Sigmoid colon (tissue), 7 donors: Measurements from ENCODE around the gene SLC9A9. TPM values are rescaled to one million over a fixed set of nuclear protein-coding genes. Genes with fewer than 3 reads are reported as not detected.

Source experiments
- DNase-seq: peaks from one replicate; pipeline ENCODE4 v3.0.0-alpha.2; 2019
- H3K27ac ChIP-seq, 4 donors: fragments of 200-600 bp; sonication (generic); one replicate each; pipeline ENCODE4 v1.5.1; 2016 to 2019; ENCODE audit warnings: mild to moderate bottlenecking in 1 of 4
- H3K27me3 ChIP-seq, 3 donors: fragments of 200-600 bp; sonication (generic); one replicate each; pipeline ENCODE4 v1.5.1; 2019; ENCODE audit warnings: mild to moderate bottlenecking in 1 of 3
- H3K36me3 ChIP-seq, 4 donors: fragments of 200-600 bp; sonication (generic); one replicate each; pipeline ENCODE4 v1.5.1; 2016 to 2019
- H3K4me1 ChIP-seq, 4 donors: fragments of 200-600 bp; sonication (generic); one replicate each; pipeline ENCODE4 v1.5.1; 2017 to 2019
- H3K4me3 ChIP-seq, 4 donors: fragments of 200-600 bp; sonication (generic); one replicate each; pipeline ENCODE4 v1.5.1; 2017 to 2019; ENCODE audit warnings: mild to moderate bottlenecking in 2 of 4, moderate library complexity in 1 of 4
- H3K9me3 ChIP-seq, 4 donors: fragments of 200-600 bp in 3 of 4; sonication (generic) in 3 of 4; one replicate each; pipeline versions ENCODE4 v1.5.1 to v1.6.1; 2013 to 2019
- EP300 ChIP-seq, 4 donors: sonication (generic); formaldehyde crosslinking; IDR thresholded peaks; one replicate each; pipeline ENCODE4 v1.6.1; 2017; ENCODE audit warnings: antibody characterized with exemption in 4 of 4
- POLR2A ChIP-seq, 2 donors: fragments of 450-650 bp; IDR thresholded peaks; one replicate each; pipeline ENCODE4 v1.6.1; 2016; ENCODE audit warnings: antibody characterized with exemption in 2 of 2, mild to moderate bottlenecking in 2 of 2, moderate library complexity in 2 of 2
- POLR2AphosphoS5 ChIP-seq, 4 donors: sonication (generic); formaldehyde crosslinking; IDR thresholded peaks; one replicate each; pipeline ENCODE4 v1.6.1; 2017; ENCODE audit warnings: antibody characterized with exemption in 4 of 4
- WGBS, 2 donors: extraction: QIAGEN DNeasy Blood & Tissue Kit; methylation state at CpG; one replicate each; pipeline ENCODE4 v1.1.7; 2013; 5-methylcytosine and 5-hydroxymethylcytosine counted together
- intact Hi-C: fragments of 100-400 bp; cut with DNase I; formaldehyde crosslinking; loops from one replicate; pipeline ENCODE4 v1.15.1; 2023
- polyA plus RNA-seq, 3 donors: library from polyadenylated mRNA; stranded (reverse); fragments of 200-250 nt; gene quantifications; one replicate each; pipeline ENCODE4 v1.2.3, GENCODE V29; 2013
- total RNA-seq, 4 donors: library from RNA; depleted of rRNA; stranded (reverse); fragments of >200 nt; gene quantifications; one replicate each; pipeline ENCODE4 v1.1.0, GENCODE V29; 2016
- TF ChIP-seq, protein P1 (sequence below), 4 experiments: fragments of 450-650 bp in 3 of 4; fragments of 200-600 bp in 1 of 4; IDR thresholded peaks; one replicate each; pipeline ENCODE4 v1.5.1; 2016 to 2019; ENCODE audit warnings: antibody characterized with exemption in 4 of 4, mild to moderate bottlenecking in 3 of 4, moderate library complexity in 2 of 4
- donor health status: healthy with polysubstance abuse.
- donor health status: Bipolar disorder and iron deficiency.
- donor health status: healthy.

SLC9A9 gene
- total and polyA plus RNA-seq, 7 donors, result 2.4 to 29.9 (median 18.9) TPM

DNA sequence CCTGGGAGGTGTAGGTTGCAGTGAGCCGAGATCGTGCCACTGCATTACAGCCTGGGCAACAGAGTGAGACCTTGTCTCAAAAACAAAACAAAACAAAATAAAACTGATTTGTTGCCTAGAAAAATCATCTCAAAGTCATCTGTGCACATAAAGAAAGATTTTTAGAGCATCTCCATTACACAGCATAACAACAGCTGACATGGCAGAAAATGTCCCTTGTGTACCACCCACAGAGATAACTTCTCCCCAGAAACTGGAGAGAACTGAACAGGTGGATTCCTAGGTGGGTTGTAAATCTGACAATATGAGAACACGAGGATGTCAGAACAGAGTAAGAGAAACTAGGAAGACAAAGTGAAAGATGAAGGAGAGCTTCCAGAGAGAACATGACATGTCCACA is 207.5 kb downstream of the SLC9A9 start:
- Histone ChIP-seq H3K4me1 (peaks cover 0 to 16% (median 12%) of the 10 kb centered on the region in 4 donors), H3K9me3 (peaks cover 0 to 3% (median 2%) of the 10 kb centered on the region in 4 donors), H3K4me3 (no peak overlapping the region), H3K36me3 (no peaks in the 10 kb centered on the region), H3K27me3 (no peaks in the 10 kb centered on the region), H3K27ac (no peak overlapping the region)
- no peak for DNase-seq
- TF ChIP-seq, protein P1, sequence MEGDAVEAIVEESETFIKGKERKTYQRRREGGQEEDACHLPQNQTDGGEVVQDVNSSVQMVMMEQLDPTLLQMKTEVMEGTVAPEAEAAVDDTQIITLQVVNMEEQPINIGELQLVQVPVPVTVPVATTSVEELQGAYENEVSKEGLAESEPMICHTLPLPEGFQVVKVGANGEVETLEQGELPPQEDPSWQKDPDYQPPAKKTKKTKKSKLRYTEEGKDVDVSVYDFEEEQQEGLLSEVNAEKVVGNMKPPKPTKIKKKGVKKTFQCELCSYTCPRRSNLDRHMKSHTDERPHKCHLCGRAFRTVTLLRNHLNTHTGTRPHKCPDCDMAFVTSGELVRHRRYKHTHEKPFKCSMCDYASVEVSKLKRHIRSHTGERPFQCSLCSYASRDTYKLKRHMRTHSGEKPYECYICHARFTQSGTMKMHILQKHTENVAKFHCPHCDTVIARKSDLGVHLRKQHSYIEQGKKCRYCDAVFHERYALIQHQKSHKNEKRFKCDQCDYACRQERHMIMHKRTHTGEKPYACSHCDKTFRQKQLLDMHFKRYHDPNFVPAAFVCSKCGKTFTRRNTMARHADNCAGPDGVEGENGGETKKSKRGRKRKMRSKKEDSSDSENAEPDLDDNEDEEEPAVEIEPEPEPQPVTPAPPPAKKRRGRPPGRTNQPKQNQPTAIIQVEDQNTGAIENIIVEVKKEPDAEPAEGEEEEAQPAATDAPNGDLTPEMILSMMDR (IDR thresholded peaks at IDR 0.05), result no peak
- TF ChIP-seq POLR2AphosphoS5 (IDR thresholded peaks at IDR 0.05) (no peak), EP300 (IDR thresholded peaks at IDR 0.05) (no peak), POLR2A (IDR thresholded peaks at IDR 0.05) (no peak)
- intact Hi-C loops, result no loop called here
- 97 to 100% methylated on average over 3 of the region's 3 CpGs for WGBS, 2 donors

DNA sequence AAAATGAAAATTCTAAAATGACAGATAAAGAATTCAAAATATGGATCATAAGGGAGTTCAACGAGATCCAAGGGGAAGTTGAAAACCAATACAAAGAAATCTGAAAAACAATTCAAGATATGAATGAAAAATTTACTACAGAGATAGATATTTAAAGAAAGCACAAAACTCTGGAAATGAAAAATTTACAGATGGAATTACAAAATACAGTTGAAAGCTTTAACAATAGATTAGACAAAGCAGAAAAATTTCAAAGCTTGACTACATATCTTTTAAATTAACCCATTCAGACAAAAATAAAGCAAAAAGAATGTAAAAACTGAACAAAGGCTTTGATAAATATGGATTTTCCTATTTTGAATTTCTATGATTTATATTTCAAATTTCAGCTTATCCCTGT is 211.1 kb downstream of the SLC9A9 start:
- Histone ChIP-seq H3K4me1 (no peaks in the 10 kb centered on the region), H3K27me3 (no peaks in the 10 kb centered on the region), H3K4me3 (no peak overlapping the region), H3K36me3 (no peaks in the 10 kb centered on the region), H3K9me3 (peaks cover 0 to 3% (median 2%) of the 10 kb centered on the region in 4 donors), H3K27ac (no peak overlapping the region)
- intact Hi-C loops, result no loop called here
- TF ChIP-seq EP300 (IDR thresholded peaks at IDR 0.05), result no peak
- TF ChIP-seq, protein P1 (IDR thresholded peaks at IDR 0.05), result no peak
- no peak for TF ChIP-seq POLR2A (IDR thresholded peaks at IDR 0.05)
- TF ChIP-seq POLR2AphosphoS5 (IDR thresholded peaks at IDR 0.05), result no peak
- DNase-seq, result no peak
- 92 to 96% methylated on average over 1 of the region's 1 CpG for WGBS, 2 donors

DNA sequence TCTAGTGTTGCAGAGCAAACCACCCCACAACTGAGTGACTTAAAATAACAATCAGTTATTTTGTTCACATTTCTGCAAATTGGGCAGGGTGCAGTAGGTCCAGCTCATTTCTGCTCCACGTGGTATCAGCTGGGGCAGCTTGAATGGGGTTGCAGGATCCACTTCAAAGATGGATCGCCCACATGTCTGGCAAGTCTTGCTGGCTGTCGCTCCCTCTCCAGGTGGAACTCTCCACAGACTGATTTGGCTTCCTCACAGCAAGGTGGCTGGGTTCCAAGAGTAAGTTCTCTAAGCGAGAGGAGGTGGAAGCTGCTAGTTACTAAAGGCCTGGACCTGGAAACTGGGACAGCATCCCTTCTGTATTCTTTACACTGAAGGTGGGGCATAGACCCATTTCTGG is 213.3 kb downstream of the SLC9A9 start:
- H3K4me1 ChIP-seq, result no peaks in the 10 kb centered on the region
- H3K27me3 ChIP-seq, result no peaks in the 10 kb centered on the region
- no peak for DNase-seq
- peaks cover 0 to 3% (median 2%) of the 10 kb centered on the region in 4 donors for H3K9me3 ChIP-seq
- H3K27ac ChIP-seq, result no peak overlapping the region
- TF ChIP-seq, protein P1 (IDR thresholded peaks at IDR 0.05), result no peak
- no peaks in the 10 kb centered on the region for H3K36me3 ChIP-seq
- intact Hi-C loops, result no loop called here
- no peak overlapping the region for H3K4me3 ChIP-seq
- 23 to 64% methylated on average over 4 of the region's 4 CpGs for WGBS, 2 donors

DNA sequence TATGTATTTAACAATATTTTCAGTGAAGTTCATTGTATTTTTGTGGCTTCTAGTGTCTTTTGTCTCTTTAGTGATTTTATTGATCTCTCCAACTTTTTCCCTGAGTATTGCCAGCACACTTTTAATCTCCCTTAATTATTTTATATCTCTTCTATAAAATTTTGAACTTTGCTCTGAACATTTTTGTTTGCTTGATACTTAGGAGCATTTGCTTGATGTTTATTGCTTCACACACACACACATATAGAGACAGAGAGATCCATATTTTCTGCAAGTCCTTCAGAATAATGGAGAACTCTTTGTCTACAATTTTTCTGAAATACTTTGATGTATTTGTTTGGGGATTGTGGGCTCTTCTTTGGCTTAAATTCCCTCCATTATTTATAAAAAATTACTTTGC is 213.8 kb downstream of the SLC9A9 start:
- peaks cover 0 to 3% (median 2%) of the 10 kb centered on the region in 4 donors for H3K9me3 ChIP-seq
- no peaks in the 10 kb centered on the region for H3K27me3 ChIP-seq
- H3K4me1 ChIP-seq, result no peaks in the 10 kb centered on the region
- H3K27ac ChIP-seq, result no peak overlapping the region
- intact Hi-C loops, result no loop called here
- H3K36me3 ChIP-seq, result no peaks in the 10 kb centered on the region
- TF ChIP-seq POLR2AphosphoS5 (IDR thresholded peaks at IDR 0.05) (no peak), POLR2A (IDR thresholded peaks at IDR 0.05) (no peak), EP300 (IDR thresholded peaks at IDR 0.05) (no peak)
- TF ChIP-seq, protein P1 (IDR thresholded peaks at IDR 0.05), result no peak
- no peak overlapping the region for H3K4me3 ChIP-seq
- no peak for DNase-seq

DNA sequence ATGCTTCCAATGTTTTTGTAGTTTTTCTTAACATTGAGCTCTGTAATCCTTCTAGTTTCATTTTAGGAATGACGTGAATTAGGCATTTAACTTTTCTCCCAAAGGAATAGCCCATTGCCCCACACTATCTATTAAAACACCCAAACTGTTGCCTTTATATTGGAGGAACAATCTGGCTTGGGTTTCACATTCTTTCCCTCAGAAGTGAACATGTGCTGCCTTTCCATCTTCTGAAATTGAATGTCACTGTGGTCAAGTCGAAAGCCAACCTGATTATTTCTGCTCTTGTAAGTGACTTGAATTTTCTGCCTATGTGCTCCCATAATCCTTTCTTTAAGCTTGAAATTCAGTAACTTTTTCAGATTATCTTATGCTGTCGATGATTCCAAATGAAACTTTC is 214.5 kb downstream of the SLC9A9 start:
- Histone ChIP-seq H3K27me3 (no peaks in the 10 kb centered on the region), H3K36me3 (no peaks in the 10 kb centered on the region), H3K27ac (no peak overlapping the region), H3K9me3 (peaks cover 0 to 3% (median 2%) of the 10 kb centered on the region in 4 donors), H3K4me3 (no peak overlapping the region), H3K4me1 (no peaks in the 10 kb centered on the region)
- 39 to 83% methylated on average over 3 of the region's 3 CpGs for WGBS, 2 donors
- intact Hi-C loops, result no loop called here
- TF ChIP-seq, protein P1 (IDR thresholded peaks at IDR 0.05), result no peak
- TF ChIP-seq POLR2A (IDR thresholded peaks at IDR 0.05), result no peak
- no peak for DNase-seq
